WTC11 (cell line): Measurements from ENCODE around the gene PTGIS.

Experiments
- CREB1 ChIP-seq: sonication (generic); formaldehyde crosslinking; IDR thresholded peaks from 2 replicates; pipeline ENCODE4 v1.8.0; 2023; ENCODE audit warnings: mild to moderate bottlenecking, missing genetic modification reagents
- CTCF ChIP-seq: fragments of 200-600 bp; IDR thresholded peaks from 2 replicates; pipeline ENCODE4 v1.8.0; 2022; ENCODE audit warnings: antibody characterized with exemption
- ETV6 ChIP-seq: sonication (generic); formaldehyde crosslinking; IDR thresholded peaks from 2 replicates; pipeline ENCODE4 v1.8.1; 2022; ENCODE audit warnings: mild to moderate bottlenecking, missing genetic modification reagents
- HMGXB4 ChIP-seq: sonication (generic); formaldehyde crosslinking; IDR thresholded peaks from 2 replicates; pipeline ENCODE4 v1.8.1; 2023; ENCODE audit warnings: mild to moderate bottlenecking, moderate library complexity, missing genetic modification reagents
- ZNF281 ChIP-seq: sonication (generic); formaldehyde crosslinking; IDR thresholded peaks from 2 replicates; pipeline ENCODE4 v1.8.0; 2023; ENCODE audit warnings: mild to moderate bottlenecking, missing genetic modification reagents

- TF ChIP-seq CREB1 (CRISPR knock-in tag) (no peak), CTCF (no peak), ETV6 (CRISPR knock-in tag) (no peak), HMGXB4 (CRISPR knock-in tag) (no peak), ZNF281 (CRISPR knock-in tag) (no peak)
Observed at GRCh38 chr20:49479785-49480184, 88.2 kb downstream of the PTGIS start.
